GM19238 (cell line): ENCODE results near the gene FOXP1.
"Not testable (repeated sequence)": the region's sequence is repeated elsewhere in the genome, so short reads cannot be mapped to it uniquely, and the experiment has no call there.

Experiments
- DNase-seq: peaks from one replicate; pipeline ENCODE4 v3.0.0; 2011; ENCODE audit warnings: low spot score; ENCODE audit not compliant: insufficient read length

FOXP1 gene

GRCh38 chr3:71345429-71346040 is 238.0 kb downstream of the FOXP1 start:
- DNase-seq, result no peak

GRCh38 chr3:71341721-71342120 is 241.8 kb downstream of the FOXP1 start:
- no peak for DNase-seq

DNA sequence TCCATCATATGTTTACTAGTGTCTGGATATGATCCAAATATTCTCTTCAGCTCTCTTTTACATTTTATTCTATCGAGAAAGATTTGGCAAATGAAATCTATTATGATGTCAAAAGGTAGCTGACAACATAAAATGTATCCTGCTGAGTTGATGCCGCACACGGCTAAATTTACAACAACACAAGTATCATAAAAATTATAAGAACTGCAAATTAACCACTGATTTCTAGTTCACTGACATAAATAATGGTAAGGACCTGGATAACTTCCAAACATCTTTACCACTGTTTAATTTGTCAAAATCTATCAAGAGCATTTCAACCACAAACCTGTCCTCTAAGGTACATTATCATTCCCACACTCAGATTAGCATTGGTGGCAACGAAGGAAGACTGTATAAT is 244.5 kb downstream of the FOXP1 start:
- no peak for DNase-seq

- DNase-seq, result no peak
Observed at GRCh38 chr3:71332813-71333212, 250.7 kb downstream of the FOXP1 start.

DNA sequence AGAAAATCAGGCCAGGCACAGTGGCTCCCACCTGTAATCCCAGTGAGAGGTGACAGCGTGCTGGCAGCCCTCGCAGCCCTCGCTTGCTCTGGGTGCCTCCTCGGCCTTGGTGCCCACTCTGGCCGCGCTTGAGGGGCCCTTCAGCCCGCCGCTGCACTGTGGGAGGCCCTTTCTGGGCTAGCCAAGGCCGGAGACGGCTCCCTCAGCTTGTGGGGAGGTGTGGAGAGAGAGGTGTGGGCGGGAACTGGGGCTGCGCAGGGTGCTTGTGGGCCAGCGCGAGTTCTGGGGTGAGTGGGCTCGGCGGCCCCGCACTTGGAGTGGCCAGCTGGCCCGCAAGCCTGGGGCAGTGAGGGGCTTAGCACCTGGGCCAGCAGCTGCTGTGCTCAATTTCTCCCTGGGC is 252.6 kb downstream of the FOXP1 start:
- DNase-seq, result no peak

GRCh38 chr3:71330505-71330904 is 253.0 kb downstream of the FOXP1 start:
- DNase-seq, result no peak

GRCh38 chr3:71329817-71330216 is 253.7 kb downstream of the FOXP1 start:
- DNase-seq, result no peak

GRCh38 chr3:71328926-71329325 is 254.6 kb downstream of the FOXP1 start:
- no peak for DNase-seq

DNA sequence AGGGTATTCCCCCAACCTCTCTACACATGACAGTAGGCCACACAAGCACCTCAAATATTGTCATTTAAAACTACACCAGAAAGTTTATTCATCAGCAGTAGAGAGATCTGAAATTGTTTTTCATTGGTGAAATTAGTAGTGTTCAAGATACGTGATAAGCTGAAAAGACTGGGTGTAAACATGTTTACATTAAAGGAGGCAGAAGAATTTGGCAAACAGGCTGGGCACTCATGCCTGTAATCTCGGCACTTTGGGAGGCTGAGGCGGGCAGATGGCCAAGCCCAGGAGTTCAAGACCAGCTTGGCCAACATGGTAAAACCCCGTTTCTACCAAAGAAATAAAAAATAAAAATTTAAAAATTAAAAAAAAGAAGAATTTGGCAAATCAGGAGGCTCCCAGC is 255.6 kb downstream of the FOXP1 start:
- DNase-seq, result no peak

- DNase-seq, result no peak
Observed at GRCh38 chr3:71325715-71326114, 257.8 kb downstream of the FOXP1 start.

DNA sequence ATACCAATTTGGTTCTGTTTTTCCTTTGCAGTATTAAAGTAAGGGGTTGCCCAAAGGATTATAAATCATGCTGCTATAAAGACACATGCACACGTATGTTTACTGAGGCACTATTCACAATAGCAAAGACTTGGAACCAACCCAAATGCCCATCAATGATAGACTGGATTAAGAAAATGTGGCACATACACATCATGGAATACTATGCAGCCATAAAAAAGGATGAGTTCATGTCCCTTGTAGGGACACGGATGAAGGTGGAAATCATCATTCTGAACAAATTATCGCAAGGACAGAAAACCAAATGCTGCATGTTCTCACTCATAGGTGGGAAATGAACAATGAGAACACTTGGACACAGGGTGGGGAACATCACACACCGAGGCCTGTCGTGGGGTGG is 259.3 kb downstream of the FOXP1 start:
- not testable (repeated sequence) for DNase-seq

DNA sequence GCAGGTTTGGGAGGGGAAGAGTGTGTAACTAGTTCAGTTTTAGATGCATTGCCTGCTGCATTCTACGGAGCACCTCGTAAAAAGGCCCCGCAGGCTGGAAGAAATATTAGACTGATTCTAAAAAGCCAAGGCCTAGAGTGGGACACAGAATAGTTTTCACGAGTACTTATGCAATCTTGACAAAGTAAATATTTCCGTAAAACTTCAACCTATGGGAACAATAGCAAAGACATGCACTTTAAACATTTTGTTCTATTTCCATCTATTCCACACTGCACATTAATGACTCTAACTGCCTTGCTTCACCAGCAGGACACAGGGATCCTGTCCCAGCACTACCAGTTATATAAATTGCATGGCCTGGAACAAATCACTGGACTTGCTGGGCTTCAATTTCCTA is 260.0 kb downstream of the FOXP1 start:
- DNase-seq, result no peak

GRCh38 chr3:71322154-71322553 is 261.4 kb downstream of the FOXP1 start:
- no peak for DNase-seq

- no peak for DNase-seq
Observed at GRCh38 chr3:71319771-71320170, 263.8 kb downstream of the FOXP1 start.

DNA sequence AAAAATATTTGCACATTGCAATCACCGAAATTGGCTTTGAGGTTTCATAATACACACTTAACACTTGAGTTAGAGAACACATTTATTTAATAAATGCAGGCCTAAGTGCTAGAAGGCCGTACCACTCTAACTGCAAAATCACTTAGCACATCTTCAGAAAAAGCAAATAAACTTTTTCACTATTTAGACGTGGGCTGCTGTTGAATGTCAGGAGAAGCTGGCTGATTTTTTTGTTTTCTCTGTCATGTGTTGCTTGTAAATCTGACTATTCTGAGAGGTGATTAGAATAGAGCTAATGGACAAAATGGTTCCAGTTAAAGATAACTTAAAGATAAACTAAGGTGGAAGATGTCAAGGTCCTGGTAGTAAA is 265.1 kb downstream of the FOXP1 start:
- no peak for DNase-seq

- DNase-seq, result no peak
Observed at GRCh38 chr3:71317749-71318457, 265.6 kb downstream of the FOXP1 start.

GRCh38 chr3:71317140-71317539 is 266.4 kb downstream of the FOXP1 start:
- DNase-seq, result no peak

DNA sequence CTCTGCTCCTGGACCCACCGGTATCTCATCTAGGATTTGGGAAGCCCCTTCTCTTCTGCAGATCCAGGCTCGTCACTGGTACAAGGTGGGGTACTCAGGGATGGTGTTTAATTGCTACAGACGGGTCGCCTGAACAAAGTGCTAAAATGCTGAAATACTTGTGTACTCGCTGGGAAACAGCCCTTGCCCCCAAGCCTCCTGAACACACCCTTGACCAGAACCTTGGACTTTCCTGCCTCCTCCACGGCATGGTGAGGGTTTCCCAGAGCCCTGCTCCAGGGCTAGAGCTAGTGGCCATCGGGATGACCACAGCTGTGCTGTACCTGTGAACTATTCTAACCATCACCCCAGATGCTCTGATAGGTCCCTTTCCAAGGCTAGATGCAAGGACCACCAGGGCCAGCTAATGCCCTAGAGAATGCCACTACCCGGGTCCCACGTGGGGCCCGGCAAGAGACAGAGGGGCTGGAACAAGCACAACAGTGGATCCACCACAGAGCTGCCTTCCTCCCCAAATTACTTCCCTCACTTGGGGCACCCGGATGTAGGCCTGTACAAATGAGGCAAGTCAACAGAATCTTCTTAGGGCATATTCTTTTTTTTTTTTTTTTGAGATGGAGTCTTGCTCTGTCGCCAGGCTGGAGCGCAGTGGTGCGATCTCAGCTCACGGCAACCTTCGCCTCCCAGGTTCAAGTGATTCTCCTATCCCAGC is 267.3 kb downstream of the FOXP1 start:
- no peak for DNase-seq

DNA sequence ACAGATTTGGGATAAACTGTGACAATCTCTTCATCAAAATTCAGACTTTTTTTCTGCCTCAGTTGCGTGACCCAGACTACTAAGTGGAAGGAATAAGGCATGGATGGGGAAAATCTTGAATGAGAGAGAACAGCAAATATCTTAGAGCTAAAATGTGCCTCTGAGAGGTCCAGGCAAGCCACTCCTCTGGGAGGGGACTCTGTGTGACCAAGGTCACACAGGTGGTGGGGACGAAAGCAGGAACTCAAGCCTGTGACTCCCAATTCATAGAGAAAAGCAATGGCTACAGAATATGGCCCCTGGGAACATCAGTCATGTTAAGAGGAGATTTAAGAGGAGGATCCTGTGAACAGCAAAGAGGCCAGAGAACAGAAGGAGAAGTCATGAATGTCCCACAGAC is 268.1 kb downstream of the FOXP1 start:
- DNase-seq, result no peak

DNA sequence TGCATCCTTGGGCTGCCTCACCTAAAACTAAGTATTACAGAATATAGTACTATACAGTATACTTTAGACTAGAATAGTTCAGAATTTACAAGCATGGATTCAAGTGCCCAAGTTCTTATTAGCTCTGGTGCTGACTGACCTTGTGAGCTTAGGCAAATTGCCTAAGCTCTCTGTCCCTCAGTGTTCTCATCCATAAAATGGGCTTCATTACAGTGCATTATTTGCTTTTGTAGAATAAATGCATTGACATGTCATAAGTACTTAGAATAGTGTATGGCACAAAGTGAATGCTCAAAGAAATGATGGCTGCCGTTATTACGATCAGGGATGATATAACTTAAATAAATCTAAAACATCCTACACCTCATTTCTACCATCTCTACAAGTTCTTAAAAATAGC is 269.7 kb downstream of the FOXP1 start:
- DNase-seq, result no peak

DNA sequence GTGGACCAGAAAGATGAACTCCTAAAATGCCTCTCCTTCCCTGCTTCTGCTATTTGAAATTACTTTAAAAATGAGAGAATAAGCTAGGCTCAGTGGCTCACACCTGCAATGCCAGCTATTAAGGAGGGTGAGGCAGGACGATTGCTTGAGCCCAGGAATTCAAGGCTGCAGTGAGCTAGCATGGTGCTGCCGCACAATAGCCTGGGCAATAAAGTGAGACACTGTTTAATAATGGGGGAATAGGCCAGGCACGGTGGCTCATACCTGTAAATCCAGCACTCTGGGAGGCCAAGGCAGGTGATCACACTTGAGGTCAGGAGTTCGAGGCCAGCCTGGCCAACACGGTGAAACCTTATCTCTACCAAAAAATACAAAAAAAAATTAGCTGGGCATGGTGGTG is 271.1 kb downstream of the FOXP1 start:
- no peak for DNase-seq

GRCh38 chr3:71311661-71312046 is 271.9 kb downstream of the FOXP1 start:
- DNase-seq, result no peak
